Glomerular endothelial cell (primary cell): ENCODE measurements around the gene POLL. TPM values are rescaled to one million over a fixed set of nuclear protein-coding genes. Genes with fewer than 3 reads are reported as not detected.
A peak's percentile ranks its signal among the peaks of the same experiment; 100 is the strongest.

Experiments
- DNase-seq: peaks from one replicate; pipeline ENCODE4 v3.0.0-alpha.2; 2011; ENCODE audit warnings: low read depth, low spot score; ENCODE audit errors: extremely low read depth
- total RNA-seq: library from RNA; depleted of rRNA; stranded (reverse); fragments of >200 nt; gene quantifications from 2 replicates; pipeline ENCODE4 v1.2.3, GENCODE V29; 2015

Gene POLL
- total RNA-seq, 1 donor from 2014 or later = 24.7 TPM

DNA sequence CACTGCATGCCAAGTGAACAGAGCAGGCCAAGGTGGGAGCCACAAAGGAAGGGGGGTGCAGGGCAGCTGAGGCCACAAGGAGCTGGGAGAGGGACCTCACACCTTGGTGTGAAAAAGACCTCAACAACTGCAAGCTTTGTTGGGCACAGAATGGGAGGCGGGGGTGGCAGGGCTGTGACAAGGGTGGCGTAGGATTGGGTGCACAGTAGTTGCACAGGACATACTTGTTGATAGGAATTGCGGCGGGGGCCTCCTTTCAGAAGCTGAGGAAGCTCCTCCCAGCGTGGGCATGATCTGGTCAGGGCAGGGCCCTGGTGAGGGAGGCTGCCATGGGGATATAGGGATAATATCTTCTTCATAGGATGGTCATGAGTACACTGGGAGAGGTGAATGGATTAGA, 25.8 kb downstream of the POLL start:
- no peak for DNase-seq

DNA sequence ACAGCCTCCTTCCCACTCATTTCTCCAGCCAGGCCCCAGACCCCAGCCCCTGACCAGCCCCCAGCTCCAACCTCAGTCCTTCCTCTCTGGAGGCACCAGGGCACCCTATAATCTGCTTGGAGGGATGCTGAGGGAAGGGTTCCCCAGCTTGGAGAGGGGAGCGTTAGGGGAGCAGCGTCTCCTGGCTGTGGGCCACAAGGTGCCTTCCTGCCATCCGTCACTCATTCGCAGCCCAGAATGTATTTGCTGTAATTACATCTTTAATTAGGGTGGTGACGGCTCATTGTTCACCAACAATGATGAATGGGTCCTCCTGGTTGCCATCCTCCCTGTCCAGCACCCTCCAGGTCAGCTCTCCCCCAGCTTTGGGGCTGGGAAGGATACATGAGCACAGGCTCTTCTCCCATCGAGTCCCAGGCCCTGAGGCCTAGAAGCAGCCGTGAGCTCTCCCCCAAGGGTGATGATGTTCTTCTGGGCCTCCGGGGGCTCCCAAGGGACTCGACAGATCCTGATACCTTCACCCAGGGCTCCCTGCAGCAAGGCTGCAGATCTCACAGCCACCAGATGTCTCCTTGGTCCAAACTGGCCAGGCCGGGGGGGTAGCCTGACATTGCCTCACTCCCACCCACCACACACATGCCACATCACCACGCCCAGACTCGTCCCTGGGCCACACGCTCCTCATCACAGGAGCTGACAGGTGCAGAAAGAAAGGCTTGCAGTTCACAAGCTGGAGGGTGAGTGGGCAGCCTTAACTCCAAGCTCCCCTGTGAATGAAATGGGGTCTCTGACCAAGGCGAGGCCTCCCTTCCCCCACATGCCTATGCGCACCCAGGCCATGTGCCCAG, 26.8 kb downstream of the POLL start:
- DNase-seq = no peak

DNA sequence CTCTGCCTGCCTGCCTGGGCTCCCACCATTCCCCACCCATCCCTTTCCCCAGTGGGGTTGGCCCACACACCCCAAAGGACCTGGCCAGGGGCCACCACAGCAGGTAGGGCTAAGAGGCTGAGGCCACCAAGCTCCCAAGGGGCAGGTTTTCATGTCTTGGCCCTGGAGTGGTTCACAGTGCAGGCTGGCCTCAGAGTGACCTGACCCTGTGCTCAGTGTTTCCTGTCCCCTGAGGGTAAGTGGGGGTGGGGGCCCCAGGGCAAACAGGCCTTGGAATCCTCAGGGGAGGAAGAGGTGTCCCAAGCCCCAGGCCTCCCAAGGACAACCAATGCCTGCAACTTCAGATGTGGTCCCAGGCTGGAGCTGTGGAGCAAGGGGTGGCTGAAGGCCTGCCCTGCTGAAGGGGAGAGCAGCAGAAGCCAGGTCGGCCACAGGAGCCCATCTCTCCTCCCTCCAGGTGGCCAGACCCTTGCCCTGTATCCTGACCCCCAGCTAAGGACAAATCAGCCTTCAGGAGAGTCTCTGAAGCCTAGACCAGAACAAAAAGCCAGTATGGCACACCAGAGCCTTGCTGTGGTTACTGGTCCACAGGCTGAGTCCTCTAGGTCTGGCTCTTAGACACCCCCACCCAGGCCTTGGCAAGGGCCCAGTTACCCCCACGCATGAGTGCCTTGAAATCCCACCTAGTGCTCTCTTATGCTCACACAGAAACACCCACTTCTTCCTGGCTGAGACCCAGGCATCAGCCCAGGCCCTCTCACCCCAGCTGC, 27.6 kb downstream of the POLL start:
- DNase-seq = no peak

DNA sequence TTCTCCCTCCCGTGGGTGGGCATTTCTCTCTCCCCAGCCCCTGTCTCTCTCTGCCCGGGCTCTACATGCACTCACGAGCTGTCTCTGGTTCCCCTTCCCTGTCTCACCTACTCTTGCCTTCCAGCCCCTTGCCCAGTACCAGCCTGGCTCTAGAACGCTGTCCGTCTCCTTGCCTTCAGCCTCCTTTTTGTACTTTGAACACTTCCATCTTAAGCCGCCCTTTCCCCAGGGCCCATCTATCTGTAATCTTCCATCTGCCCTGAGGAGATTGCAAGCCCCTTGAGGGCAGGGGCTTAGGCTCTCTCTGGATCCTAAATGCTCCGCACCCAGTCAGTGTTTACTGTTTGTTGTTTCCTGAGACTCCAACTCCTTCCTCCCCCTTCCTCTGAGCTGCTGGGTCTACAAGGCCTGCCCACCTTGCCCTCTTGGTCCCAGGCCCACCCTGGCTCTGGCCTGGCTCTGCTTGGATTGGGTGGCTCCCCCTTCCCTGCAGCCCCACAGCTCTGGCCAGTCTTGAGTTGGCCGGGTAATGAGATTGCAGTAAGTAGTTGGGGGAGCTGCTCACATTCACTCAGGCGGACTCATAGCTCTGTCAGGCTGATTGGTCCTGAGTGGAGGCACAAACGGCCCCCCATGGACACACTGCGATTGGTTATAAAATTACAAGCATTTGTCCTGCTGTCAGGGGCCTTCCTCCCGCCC, 28.3 kb downstream of the POLL start:
- no peak for DNase-seq

DNA sequence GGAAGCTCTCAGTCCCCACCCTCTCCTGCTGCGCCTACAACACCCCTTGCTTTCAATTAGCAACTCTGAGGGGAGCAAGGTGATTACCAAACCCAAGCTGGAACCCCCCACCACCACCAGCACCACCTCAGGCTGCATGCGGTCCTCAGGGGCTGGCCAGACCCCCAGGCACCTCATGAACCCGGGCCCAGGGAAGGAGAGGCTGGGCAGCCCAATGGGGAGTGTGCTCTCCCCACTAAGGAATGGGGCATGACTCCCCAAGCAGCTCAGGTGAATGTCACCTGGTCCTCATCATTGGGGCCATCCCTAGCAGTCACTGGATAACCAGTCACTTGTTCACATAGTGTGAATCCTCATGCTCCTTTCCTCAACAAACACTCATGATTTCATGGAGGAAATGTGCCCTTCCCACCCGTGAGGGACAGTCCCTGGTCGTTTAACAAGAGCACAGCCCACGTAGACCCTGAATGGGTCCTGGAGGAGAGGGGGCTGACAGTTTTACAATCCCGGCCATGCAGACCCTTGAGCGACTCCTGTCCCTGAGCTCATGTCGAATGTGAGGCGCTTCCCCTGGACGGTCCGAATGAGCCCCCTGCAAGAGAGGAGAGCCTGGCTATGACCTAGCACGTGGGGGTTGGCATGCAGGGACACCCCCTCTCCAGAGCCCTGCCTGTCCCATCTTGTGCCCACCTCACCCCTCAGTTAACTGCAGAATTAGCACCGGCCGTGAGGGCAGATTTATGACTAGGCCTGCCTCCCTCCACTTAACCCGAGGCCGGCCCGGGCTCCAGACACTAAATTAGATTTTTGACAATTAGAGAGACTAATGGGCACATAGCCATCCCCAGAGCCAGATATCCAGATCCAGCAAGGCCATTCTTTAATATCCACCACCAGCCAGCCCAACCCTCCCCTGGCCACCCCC, 29.1 kb downstream of the POLL start:
- DNase-seq = no peak

DNA sequence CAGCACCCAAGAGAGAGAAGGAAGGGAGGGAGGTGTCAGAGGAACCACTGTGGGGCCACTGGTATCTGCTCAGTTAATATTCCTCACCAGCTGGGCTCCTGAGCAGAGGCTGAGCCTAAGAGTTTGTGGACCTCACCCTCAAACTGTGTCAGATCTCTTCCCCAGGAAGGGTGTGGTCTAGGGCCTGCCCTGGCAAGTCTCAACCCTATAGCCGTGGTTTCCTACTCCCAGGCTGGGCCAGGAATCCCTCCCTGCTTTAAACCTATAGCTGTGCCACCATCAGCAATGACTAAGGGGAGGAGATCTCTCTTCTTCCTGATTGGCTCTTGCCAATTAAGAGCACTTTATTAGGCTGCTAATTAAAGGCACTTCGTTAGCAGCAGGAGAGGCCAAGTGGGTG, 29.9 kb downstream of the POLL start:
- no peak for DNase-seq

DNA sequence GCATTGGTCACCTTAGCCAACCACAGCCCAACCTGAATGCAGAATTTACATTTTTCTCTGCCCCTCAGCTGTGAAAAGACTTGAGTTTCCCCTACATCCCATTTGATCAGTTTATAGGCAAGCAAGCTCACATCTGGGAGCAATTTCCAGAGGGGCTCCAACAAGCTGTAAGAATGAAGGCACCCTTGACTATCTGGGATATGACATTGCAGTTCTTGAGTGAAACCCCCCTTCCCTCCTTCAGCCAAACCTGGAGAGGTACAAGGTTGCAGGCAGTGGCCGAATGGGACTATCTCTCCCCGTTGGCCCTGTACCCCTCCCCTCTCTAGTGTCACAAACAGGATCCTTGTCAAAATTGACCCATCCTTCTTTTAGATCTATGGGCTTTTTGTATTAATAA, 30.5 kb downstream of the POLL start:
- DNase-seq = no peak

DNA sequence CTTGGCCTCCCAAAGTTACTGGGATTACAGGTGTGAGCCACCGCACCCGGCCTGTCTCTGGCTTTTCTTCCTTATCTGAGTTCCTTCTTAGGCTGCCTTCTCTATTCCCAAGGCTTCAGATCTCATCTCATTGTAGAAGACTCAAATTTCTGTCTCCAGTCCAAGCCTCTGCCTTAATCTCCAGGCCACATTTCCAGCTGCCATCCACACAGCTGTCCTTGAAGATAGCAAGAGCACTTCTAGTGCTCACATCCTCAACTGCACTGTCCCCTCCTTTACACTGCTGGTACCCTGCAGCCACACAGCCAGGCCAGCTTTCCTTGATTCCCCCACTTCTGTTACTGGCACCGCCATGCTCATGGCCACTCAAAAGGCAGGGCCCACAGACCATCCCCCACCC, 35.6 kb downstream of the POLL start:
- DNase-seq = no peak

DNA sequence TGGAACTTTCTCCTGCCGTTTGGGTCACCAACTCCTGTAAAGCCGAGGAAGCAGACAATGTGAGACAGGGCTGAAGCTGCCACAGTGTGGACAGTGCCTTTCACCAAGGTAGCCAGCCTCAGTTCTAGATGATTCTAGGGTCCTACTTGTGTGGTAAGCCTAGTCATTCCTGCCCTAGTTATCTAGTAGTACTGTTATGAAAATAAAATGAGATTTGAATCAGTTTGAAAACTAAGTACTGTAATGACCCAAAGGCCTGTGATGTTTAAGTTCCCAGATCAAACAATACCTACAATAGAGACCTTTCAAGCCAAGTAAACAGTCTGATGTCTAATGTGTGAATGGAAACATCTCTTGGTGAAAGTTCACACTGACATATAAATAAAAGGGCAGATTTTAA, 37.1 kb downstream of the POLL start:
- DNase-seq = no peak

DNA sequence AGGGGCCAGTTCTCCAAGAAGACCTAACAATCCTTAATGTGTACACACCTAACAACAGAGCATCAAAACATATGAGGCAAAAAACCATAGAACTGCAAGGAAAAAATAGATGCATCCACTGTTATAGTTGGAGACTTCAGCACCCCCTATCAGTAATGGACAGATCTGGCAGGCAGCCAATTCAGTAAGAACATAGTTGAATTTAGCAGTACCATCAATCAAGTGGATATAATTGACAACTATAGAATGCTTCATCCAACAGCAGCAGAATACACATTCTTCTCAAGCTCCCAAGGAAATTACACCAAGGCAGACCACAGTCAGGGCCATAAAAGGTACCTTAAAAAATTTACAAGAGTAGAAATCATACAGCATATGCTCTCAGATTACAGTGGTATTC, 42.2 kb downstream of the POLL start:
- DNase-seq = no peak

DNA sequence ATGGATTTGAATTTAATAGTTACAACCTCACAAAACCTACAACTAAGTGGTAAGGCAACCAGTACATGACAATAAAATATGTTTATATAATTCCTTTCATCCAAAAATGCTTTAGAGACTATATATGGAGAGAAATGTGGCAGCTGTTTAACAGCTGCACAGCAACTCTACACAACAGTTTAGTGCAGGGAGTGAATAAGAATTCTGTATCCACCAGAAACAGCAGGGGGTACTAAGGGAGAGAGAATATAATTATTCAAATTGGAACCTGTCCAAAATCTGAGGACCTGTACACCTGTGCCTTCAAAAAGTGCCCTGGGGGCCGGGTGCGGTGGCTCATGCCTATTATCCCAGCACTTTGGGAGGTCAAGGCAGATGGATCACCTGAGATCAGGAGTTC, 49.6 kb downstream of the POLL start:
- no peak for DNase-seq

DNA sequence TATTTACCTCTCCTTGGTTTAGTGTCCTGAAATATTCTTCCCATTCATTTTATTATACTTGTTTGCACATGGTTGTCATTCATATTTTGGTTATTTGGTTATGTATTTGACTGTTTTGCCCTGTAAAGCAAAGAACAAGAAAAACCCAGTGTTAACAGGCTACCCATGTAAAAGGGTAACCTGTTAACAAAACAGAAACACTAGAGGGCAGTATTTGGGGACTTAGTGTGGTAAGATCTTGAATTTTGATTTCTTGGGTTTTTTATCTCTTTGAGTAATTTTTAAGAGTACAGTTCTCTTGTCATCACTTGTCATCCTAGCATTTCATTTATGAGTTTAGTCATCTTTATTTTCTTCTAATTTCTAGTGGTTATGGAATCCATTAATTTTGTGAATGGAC, 51.3 kb downstream of the POLL start:
- no peak for DNase-seq

DNA sequence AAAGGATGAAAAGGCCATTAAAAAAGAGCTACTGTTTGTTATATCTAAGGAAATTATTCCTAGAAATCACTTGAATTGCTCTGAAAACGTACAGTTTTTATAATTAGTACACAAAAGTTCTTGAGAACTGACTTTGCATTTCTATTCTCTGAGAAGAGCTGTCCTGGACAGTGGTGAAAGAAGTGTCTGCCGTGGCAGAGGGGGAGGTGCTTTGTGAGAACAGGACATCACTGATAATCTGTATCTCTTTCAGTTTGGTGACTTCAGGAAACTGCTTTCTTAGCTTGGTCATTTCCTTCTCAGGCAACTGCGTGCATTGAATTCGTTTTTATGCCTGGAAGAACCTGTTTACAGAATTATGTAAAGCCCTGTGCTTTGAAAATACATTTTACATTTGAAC, 52.1 kb downstream of the POLL start:
- peak; percentile 25 for DNase-seq

DNA sequence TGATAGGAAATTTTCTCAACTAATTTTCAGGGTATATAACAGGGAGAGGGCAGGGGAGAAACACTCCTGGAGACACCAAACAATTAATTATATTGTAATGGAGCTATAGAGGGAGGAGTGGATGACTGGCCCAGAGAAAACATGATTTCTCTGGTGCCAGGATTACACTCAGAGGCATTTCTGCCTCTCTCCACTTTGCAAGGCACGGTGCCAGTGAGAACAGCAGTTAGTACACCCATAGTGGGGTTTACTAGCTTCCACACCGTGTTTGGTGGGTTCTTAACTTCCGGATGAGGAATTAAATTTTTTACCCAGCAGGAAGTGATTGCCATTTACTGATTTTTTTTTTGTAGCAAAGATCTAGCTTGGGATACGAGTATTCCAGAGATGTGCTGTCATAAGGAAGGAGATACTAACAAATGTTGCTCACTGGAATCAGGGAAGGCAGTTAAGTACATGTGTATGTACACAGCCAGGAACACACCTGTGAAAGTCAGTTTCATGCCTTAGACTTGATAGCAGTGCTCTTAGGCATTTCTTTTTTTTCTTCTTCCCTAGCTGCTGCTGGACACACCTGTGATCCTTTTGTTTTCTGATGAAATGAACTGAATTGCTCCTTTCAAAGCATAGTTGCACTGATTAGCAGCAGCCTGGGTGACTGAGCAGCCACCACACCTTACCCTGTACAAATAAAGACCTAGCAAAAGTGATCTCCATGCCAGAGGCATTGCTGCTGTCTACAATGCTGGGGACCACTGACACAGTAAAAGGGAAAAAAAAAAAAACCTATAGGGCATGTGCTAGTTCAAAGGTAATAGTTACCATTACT, 58.1 kb downstream of the POLL start:
- DNase-seq = no peak

DNA sequence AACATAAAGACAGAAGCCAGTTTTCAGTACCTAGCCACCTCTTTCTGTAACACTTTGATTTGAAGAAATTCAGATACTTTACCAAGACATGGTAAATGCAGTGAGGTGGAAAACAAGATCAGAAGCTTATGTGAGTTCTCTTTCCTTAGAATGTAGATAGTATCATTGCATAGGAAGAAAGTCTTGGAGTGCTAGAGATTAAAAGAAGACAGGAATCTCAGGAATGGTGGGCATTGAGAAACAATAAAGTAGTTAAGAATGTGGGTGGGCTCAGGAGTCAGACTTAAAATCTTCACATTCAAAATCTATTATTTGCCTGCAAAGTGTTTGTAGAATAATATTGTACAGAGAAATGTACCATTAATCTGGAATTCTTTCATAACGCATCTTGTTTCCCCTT, 58.9 kb downstream of the POLL start:
- DNase-seq = no peak

Other genes with a start within 250 kb of the POLL start
- 13.8 and 18.8 TPM in 2 replicates for gene BTRC, start 234.1 kb downstream of the POLL start, total RNA-seq
- gene DPCD, start 64 bp upstream of the POLL start, total RNA-seq = 29.0 and 54.0 TPM in 2 replicates
- gene FBXW4, start 106.9 kb upstream of the POLL start, total RNA-seq = 11.5 and 15.3 TPM in 2 replicates
- not detected in 2 replicates for gene FGF8, start 187.9 kb upstream of the POLL start, total RNA-seq
- gene NPM3, start 195.2 kb upstream of the POLL start, total RNA-seq = 69.9 and 72.0 TPM in 2 replicates
- 65.1 and 102 TPM in 2 replicates for gene OGA, start 230.2 kb upstream of the POLL start, total RNA-seq